Upper lobe of left lung (tissue), 4 donors: ENCODE measurements around the gene MAP2K6.

Source experiments
- POLR2A ChIP-seq, 4 donors: fragments of 450-650 bp; IDR thresholded peaks; one replicate each; pipeline ENCODE4 v1.5.1; 2016 to 2017; ENCODE audit warnings: antibody characterized with exemption in 4 of 4, mild to moderate bottlenecking in 2 of 4
- POLR2AphosphoS5 ChIP-seq, 2 donors: sonication (generic); formaldehyde crosslinking; IDR thresholded peaks; one replicate each; pipeline ENCODE4 v1.5.1; 2017; ENCODE audit warnings: antibody characterized with exemption in 2 of 2
- TF ChIP-seq, protein P1 (sequence below), 6 experiments: fragments of 450-650 bp in 4 of 6; fragments of 200-600 bp in 2 of 6; sonication (generic) in 2 of 6; IDR thresholded peaks; one replicate each; pipeline ENCODE4 v1.5.1; 2016 to 2019; ENCODE audit warnings: antibody characterized with exemption in 6 of 6

DNA sequence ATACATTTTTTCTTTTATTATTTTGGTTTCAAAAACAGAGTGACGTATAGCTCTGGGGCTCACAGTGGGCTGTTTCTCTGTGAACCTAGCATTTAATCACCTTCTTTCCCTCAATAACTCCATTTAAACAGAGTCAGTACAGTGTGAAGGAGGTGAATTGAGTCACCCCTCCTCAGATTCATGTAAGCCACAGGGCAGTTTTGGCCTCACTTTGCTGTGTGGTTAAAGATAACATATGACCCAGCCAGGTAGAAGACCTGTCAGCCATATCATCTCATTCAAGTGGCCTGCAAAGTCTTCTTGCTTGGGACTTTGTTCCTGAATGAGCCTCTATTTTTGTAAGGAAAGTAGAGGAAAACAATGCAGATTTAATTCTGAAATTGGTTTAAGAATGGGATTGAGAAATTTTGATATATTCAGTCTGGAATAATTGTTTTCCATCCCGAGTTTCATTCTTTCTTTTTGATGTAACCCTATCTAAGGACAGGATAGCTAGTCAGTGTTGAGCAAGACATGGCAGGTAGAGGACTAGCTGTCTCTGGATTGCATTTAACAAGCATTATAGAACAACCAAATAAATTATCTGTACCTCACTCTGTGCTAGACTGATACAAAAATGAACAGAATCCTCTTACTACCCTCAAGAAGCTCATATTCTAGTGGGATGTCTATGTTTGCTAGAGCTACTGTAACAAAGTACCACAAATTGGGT lies 13.1 kb downstream of the MAP2K6 start:
- TF ChIP-seq, protein P1, sequence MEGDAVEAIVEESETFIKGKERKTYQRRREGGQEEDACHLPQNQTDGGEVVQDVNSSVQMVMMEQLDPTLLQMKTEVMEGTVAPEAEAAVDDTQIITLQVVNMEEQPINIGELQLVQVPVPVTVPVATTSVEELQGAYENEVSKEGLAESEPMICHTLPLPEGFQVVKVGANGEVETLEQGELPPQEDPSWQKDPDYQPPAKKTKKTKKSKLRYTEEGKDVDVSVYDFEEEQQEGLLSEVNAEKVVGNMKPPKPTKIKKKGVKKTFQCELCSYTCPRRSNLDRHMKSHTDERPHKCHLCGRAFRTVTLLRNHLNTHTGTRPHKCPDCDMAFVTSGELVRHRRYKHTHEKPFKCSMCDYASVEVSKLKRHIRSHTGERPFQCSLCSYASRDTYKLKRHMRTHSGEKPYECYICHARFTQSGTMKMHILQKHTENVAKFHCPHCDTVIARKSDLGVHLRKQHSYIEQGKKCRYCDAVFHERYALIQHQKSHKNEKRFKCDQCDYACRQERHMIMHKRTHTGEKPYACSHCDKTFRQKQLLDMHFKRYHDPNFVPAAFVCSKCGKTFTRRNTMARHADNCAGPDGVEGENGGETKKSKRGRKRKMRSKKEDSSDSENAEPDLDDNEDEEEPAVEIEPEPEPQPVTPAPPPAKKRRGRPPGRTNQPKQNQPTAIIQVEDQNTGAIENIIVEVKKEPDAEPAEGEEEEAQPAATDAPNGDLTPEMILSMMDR (IDR thresholded peaks at IDR 0.05) = no peak
- TF ChIP-seq POLR2A (IDR thresholded peaks at IDR 0.05) (no peak), POLR2AphosphoS5 (IDR thresholded peaks at IDR 0.05) (no peak)
